GM12864 (cell line): ENCODE data around the gene RAP1GAP2.
"Not testable (repeated sequence)": the region's sequence is repeated elsewhere in the genome, so short reads cannot be mapped to it uniquely, and the experiment has no call there.

Source experiments
- DNase-seq: peaks from one replicate; pipeline ENCODE4 v3.0.0-alpha.2; 2011; ENCODE audit warnings: low read depth
- H3K4me3 ChIP-seq: 2 replicates; pipeline ENCODE4 v1.5.1; 2011; ENCODE audit warnings: mild to moderate bottlenecking, low read depth, low read length, control low read depth
- CTCF ChIP-seq: IDR thresholded peaks from 2 replicates; pipeline ENCODE4 v1.5.1; 2011; ENCODE audit warnings: low read depth, mild to moderate bottlenecking, moderate library complexity, low read length, control low read depth, inconsistent platforms; ENCODE audit errors: missing control alignments

RAP1GAP2 gene

GRCh38 chr17:3026125-3026855 is 230.1 kb downstream of the RAP1GAP2 start:
- DNase-seq, result no peak
- H3K4me3 ChIP-seq, result no peak overlapping the region
- no peak for TF ChIP-seq CTCF

- no peak for TF ChIP-seq CTCF
- DNase-seq, result no peak
Observed at GRCh38 chr17:3026856-3027751, 230.9 kb downstream of the RAP1GAP2 start.

GRCh38 chr17:3027786-3028532 is 231.7 kb downstream of the RAP1GAP2 start:
- no peak for DNase-seq
- no peak for TF ChIP-seq CTCF
- no peak overlapping the region for H3K4me3 ChIP-seq

More at GRCh38 chr17:3026856-3027751, 230.9 kb downstream of the RAP1GAP2 start:
- no peak overlapping the region for H3K4me3 ChIP-seq

GRCh38 chr17:3029213-3029913 is 233.1 kb downstream of the RAP1GAP2 start:
- no peak overlapping the region for H3K4me3 ChIP-seq
- TF ChIP-seq CTCF, result no peak
- no peak for DNase-seq

- no peak overlapping the region for H3K4me3 ChIP-seq
- DNase-seq, result no peak
- TF ChIP-seq CTCF, result no peak
Observed at GRCh38 chr17:3030096-3030495, 233.9 kb downstream of the RAP1GAP2 start.

- not testable (repeated sequence) for H3K4me3 ChIP-seq, DNase-seq
Observed at GRCh38 chr17:3030852-3031470, 234.7 kb downstream of the RAP1GAP2 start.
